NCI-H2227 (cell line): ENCODE data around the gene ARHGAP33.

Experiments used
- DNase-seq: peaks from one replicate; lab custom pipeline; 2025; ENCODE audit not compliant: unreplicated experiment; lab: John Stamatoyannopoulos, UW

ARHGAP33 gene

DNA sequence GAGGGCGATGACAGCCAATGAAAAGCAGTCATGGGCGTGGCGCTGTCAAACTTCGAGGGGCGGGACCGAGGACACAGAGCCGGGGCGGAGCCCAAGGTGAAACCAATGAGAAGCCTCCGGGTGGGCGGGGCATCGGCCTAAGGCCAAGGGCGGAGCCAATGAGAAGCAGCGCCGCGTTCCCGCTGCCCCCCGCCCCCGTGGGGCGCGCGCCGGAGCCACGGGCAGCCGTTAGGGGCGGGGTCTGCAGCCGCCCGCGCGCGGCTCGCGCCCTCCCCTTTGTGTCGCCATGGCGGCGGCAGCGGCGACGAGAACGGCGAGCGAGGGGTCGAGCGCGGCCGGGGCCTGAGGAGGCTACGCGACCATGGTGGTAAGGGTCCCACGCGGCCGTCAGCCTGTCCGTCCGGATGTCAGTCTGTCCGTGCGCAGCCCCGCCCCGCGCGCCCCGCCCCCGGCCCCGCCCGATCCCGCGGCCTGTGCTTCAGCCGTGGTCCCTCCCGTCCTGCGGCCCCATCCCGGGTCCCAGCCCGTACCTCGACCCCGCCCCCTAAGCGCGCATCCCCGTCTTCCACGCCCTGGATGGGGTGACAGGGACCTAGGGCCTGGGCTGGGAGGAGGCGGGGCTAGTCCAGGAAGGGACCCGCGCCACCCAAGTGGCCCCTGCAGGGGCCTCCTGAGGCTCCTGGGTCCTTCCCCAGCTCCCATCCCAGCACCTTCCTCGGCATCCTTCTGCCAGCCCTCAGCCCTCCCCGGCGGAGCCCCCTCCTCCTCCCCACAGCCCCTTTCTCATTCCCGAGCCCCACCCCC is at the start of gene ARHGAP33:
TSS of gene ARHGAP33 (plus strand) at position 267 of the 804 bp plus-strand sequence. CDS start at position 362, 95 bp downstream.
- peak; percentile 100 for DNase-seq

GRCh38 chr19:35727053-35727955 is 48.1 kb upstream of the ARHGAP33 start:
- no peak for DNase-seq

GRCh38 chr19:35727956-35728706 is 47.2 kb upstream of the ARHGAP33 start:
- no peak for DNase-seq

GRCh38 chr19:35729021-35729420 is 46.3 kb upstream of the ARHGAP33 start:
- DNase-seq, result no peak

DNA sequence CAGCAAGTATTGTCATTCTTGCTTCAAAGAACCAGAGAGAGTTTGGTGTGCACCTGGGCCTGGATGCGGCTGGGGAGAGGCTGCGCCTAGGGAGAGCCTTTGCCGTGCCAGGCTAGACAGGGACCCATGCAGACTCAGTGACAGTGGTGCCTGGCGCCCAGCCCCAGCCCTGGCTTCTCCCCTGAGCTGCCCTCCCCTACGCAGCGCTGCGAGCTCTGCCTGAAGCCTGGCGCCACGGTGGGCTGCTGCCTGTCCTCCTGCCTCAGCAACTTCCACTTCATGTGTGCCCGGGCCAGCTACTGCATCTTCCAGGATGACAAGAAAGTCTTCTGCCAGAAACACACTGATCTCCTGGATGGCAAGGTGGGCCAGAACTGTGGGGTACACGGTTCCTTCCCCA is 45.6 kb upstream of the ARHGAP33 start:
- no peak for DNase-seq

- no peak for DNase-seq
These were observed 45.0 kb upstream of the ARHGAP33 start for GRCh38 chr19:35730326-35730725.

GRCh38 chr19:35731353-35731752 is 44.0 kb upstream of the ARHGAP33 start:
- DNase-seq, result no peak

DNA sequence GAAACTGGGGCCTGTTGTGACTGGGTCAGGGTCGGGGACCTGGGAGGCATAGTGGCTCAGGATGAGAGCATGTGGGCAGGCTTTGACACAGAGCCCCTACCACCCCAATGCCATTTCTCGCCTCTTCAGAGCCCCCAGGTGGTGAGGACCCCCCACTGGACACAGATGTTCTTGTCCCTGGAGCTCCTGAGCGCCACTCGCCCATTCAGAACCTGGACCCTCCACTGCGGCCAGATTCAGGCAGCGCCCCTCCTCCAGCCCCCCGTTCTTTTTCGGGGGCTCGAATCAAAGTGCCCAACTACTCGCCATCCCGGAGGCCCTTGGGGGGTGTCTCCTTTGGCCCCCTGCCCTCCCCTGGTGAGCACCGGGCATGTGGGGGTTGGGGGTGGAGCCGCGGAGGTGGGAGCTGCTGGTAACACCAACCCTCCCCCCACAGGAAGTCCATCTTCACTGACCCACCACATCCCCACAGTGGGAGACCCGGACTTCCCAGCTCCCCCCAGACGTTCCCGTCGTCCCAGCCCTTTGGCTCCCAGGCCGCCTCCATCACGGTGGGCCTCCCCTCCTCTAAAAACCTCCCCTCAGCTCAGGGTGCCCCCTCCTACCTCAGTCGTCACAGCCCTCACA is 43.5 kb upstream of the ARHGAP33 start:
- no peak for DNase-seq

- no peak for DNase-seq
These were observed 42.7 kb upstream of the ARHGAP33 start for GRCh38 chr19:35732540-35733179.

DNA sequence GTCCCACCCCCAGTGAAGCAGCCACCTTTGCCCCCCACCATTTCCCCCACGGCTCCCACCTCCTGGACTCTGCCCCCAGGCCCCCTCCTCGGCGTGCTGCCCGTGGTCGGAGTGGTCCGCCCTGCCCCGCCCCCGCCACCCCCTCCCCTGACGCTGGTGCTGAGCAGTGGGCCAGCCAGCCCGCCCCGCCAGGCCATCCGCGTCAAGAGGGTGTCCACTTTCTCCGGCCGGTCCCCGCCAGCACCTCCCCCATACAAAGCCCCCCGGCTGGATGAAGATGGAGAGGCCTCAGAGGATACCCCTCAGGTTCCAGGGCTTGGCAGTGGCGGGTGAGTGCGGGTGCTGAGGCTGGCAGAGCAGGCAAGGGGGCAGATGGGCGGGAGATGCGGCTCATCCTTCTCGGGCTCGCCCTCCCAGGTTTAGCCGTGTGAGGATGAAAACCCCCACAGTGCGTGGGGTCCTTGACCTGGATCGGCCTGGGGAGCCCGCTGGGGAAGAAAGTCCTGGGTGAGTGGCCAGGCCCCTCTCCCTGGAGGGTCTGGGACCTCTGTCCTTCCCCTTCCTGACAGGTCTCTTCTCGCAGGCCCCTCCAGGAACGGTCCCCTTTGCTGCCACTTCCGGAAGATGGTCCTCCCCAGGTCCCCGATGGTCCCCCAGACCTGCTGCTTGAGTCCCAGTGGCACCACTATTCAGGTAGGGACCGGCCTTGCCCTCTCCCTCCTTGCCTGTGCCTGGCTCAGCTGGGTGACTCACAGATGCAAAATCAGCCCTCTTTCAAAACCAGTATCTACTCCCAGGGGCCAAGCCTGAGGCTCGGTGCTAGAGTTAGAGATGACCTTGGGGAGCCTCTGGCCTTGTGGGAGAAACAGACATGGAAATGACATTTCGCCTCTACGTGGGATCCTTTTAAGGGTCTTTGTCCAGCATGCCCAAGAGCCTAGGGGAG is 41.9 kb upstream of the ARHGAP33 start:
- DNase-seq, result no peak

DNA sequence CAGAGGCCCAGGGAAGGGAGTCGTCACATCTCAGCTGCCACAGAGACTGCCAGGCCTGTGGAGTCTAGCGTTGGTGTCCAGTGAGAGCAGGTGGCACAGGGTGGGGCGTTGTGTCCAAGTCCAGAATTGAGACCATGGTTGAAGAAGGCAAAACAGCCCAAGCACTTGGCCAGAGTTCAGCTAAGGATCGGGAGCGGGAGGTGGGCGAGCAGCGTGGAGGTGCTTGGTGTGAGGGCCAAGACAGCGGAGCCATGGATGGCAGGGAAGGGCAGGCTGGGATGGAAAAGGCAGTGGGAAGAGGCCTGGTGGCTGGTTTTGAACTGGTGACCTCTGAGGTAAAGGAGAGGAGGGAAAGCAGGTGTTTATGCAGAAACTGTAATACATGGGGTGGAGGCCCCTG is 41.1 kb upstream of the ARHGAP33 start:
- no peak for DNase-seq

DNA sequence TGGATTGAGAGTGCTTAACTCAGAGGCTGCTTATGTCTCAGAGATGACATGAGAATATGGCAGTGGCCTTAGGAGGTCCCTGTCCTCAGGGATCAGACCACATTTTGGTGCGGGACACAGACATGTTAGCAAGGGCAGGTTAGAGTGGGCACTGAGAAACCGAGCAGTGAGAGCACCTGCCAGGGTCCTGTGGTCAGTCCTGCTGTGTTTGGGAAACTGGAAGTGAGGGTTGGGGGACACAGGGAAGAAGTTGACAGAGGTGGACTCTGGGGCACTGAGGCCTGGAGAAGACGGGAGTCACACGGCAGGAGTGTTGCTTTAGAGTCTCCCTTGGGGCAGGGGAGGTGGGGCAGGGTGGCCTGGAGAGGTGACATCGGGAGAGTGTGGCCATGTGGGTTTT is 40.5 kb upstream of the ARHGAP33 start:
- no peak for DNase-seq

- DNase-seq, result no peak
These were observed 38.2 kb upstream of the ARHGAP33 start for GRCh38 chr19:35736913-35737886.

GRCh38 chr19:35738021-35738886 is 37.1 kb upstream of the ARHGAP33 start:
- DNase-seq, result no peak

DNA sequence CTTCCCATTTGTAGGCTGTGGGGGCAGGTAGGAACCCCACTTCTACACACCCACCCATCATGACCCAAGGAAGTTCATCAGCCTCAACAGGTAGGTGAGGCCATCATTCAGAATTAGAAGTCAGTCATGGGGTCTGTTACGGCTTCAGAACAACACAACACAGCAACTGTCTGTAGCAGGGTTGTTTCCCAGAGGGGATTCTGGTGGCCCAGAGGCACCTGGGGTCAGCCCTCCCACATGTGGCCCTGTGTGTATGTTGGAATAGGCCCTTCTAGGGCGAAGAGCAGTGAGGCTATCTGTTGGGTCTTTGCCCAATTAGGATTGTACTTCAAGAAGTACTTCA is 36.5 kb upstream of the ARHGAP33 start:
- no peak for DNase-seq

DNA sequence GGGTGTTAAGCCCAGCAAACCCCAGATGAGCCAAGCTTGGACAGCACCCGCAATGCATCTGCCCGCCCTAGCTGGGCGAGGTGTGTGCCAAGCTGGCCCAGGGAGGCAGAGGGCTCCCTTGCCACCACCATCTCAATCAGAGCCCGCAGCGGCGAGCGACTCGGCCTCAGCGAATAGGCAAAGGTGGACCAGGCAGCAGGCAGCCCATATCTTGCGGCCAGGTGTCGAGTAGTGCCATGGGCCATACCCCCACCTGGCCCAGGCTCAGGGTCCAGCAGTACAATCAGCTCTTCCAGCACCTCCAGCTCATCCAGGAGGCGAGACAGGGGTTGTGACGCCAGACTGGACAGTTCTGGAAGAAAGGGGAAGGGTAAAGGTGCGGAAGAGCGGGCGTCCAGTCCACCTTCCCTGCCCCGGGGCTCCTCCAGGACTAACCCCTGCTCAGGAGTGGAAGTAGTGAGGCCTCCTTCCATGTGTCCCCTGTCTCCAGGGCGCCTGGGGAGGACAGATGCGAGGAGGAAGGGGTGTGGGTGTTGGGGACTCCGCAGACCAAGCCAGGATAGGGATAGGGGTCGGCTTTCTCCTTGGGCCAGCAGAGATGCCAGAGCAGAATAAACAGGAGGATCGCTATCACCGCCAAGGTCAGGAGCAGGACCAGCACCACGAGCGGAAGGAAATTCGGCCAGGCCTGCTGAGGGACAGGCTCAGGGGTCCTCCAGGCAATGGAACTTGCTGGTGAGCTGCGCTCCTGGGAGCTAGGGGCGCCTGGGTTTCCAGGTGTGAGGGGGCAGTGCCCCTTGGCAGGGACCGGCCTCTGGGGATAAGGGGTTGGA is 35.9 kb upstream of the ARHGAP33 start:
- DNase-seq, result no peak

GRCh38 chr19:35740108-35740422 is 35.3 kb upstream of the ARHGAP33 start:
- DNase-seq, result no peak
